Measurements from ENCODE around the gene BEND2. TPM values are rescaled to one million over a fixed set of nuclear protein-coding genes. Genes with fewer than 3 reads are reported as not detected.

BEND2 gene
- total and polyA plus RNA-seq, 10 of the 15 experiments (the other 5 are each of a cell fraction or from before 2014, with no cell fraction given) = not detected

DNA sequence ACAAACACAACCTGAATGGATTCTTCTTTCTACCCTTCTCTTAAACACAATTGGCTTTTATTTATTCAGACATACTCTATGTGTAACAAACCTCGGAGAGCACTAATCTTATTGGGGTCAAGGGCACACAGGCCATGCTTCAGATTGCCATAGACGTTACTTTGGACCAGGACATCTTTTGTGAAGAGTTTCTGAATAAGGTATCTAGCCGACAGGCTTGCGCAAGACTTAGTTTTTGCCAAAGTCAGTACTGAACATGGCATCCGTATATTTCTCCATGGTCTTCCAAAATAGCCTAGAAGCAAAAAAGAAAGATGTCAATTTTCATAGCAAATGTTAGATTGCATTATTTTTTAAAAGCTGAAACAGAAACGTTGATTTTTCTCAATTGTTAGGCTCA, 49.8 kb downstream of the BEND2 start:
- no peak overlapping the region for H3K9ac ChIP-seq (ENCODE audit: control insufficient read depth, insufficient read depth, low read length)
- H3K36me3 ChIP-seq (ENCODE audit: control insufficient read depth in 2 of 2, insufficient read depth in 2 of 2, low read length in 1 of 2) = no peaks in the 10 kb centered on the region
- no peak overlapping the region for H3K4me2 ChIP-seq (ENCODE audit: control insufficient read depth, insufficient read depth)
- H3K4me3 ChIP-seq = no peak overlapping the region
- H4K20me1 ChIP-seq (ENCODE audit: control insufficient read depth, insufficient read depth) = no peaks in the 10 kb centered on the region
- DNase-seq (ENCODE audit: low read depth, low spot score) (no peak), FAIRE-seq (no peak), ATAC-seq (no peak)
- ChIA-PET CTCF (interaction anchor here (1.1 kb wide), 1 partner anchor 10 kb away, joined by 3 read pairs; no protein-coding TSS in a partner anchor), POLR2A (no interaction called here), RAD21 (ENCODE audit: unreplicated experiment) (no interaction called here), SMC1A (ENCODE audit: uncharacterized antibody, unreplicated experiment) (no interaction called here)
- TF ChIP-seq HDGF (IDR thresholded peaks at IDR 0.05) = no peak
- no peak for TF ChIP-seq ZNF217 (IDR thresholded peaks at IDR 0.05)
- no peak for TF ChIP-seq RELA (IDR thresholded peaks at IDR 0.05; ENCODE audit: borderline replicate concordance, partially characterized antibody)
- TF ChIP-seq TBL1XR1 (IDR thresholded peaks at IDR 0.05; ENCODE audit: low read depth, low read length) = no peak
- TF ChIP-seq SMAD5 (IDR thresholded peaks at IDR 0.05; ENCODE audit: low read depth) = no peak
- TF ChIP-seq RB1 (IDR thresholded peaks at IDR 0.05; ENCODE audit: borderline replicate concordance) = no peak
- TF ChIP-seq EZH2 (IDR thresholded peaks at IDR 0.05; ENCODE audit: borderline replicate concordance, control insufficient read depth, low read depth, low read length) = no peak
- TF ChIP-seq ZSCAN29 (IDR thresholded peaks at IDR 0.05) = no peak
- no peak for TF ChIP-seq BACH1 (IDR thresholded peaks at IDR 0.05; ENCODE audit: borderline replicate concordance)
- TF ChIP-seq ATF7 (IDR thresholded peaks at IDR 0.05; ENCODE audit: low read depth) = no peak
- no peak for TF ChIP-seq HCFC1 (IDR thresholded peaks at IDR 0.05; ENCODE audit: low read length)
- no peak for TF ChIP-seq POU2F2 (IDR thresholded peaks at IDR 0.05; ENCODE audit: borderline replicate concordance, low read depth, low read length)
- TF ChIP-seq JUND (IDR thresholded peaks at IDR 0.05; ENCODE audit: low read depth, low read length) = no peak
- no peak for TF ChIP-seq MYB (IDR thresholded peaks at IDR 0.05; ENCODE audit: borderline replicate concordance, low read depth, low read length)
- TF ChIP-seq, protein P1, sequence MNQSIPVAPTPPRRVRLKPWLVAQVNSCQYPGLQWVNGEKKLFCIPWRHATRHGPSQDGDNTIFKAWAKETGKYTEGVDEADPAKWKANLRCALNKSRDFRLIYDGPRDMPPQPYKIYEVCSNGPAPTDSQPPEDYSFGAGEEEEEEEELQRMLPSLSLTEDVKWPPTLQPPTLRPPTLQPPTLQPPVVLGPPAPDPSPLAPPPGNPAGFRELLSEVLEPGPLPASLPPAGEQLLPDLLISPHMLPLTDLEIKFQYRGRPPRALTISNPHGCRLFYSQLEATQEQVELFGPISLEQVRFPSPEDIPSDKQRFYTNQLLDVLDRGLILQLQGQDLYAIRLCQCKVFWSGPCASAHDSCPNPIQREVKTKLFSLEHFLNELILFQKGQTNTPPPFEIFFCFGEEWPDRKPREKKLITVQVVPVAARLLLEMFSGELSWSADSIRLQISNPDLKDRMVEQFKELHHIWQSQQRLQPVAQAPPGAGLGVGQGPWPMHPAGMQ (IDR thresholded peaks at IDR 0.05; ENCODE audit: borderline replicate concordance) = no peak
- no peak for TF ChIP-seq MTA3 (IDR thresholded peaks at IDR 0.05; ENCODE audit: borderline replicate concordance, low read length)
- TF ChIP-seq FOXM1 (IDR thresholded peaks at IDR 0.05; ENCODE audit: low read depth, low read length) = no peak
- TF ChIP-seq, protein P2, sequence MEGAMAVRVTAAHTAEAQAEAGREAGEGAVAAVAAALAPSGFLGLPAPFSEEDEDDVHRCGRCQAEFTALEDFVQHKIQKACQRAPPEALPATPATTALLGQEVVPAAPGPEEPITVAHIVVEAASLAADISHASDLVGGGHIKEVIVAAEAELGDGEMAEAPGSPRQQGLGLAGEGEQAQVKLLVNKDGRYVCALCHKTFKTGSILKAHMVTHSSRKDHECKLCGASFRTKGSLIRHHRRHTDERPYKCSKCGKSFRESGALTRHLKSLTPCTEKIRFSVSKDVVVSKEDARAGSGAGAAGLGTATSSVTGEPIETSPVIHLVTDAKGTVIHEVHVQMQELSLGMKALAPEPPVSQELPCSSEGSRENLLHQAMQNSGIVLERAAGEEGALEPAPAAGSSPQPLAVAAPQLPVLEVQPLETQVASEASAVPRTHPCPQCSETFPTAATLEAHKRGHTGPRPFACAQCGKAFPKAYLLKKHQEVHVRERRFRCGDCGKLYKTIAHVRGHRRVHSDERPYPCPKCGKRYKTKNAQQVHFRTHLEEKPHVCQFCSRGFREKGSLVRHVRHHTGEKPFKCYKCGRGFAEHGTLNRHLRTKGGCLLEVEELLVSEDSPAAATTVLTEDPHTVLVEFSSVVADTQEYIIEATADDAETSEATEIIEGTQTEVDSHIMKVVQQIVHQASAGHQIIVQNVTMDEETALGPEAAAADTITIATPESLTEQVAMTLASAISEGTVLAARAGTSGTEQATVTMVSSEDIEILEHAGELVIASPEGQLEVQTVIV (IDR thresholded peaks at IDR 0.05; ENCODE audit: borderline replicate concordance, partially characterized antibody) = no peak
- no peak for TF ChIP-seq ASH2L (IDR thresholded peaks at IDR 0.05; ENCODE audit: borderline replicate concordance, low read depth)
- no peak overlapping the region for H3K27ac ChIP-seq (ENCODE audit: control insufficient read depth, insufficient read depth)
- intact Hi-C loops (cut with micrococcal nuclease; ENCODE audit: unreplicated experiment) (no loop called here), in situ Hi-C loops (cut with MboI) (no loop called here)
- BruUV-seq (replicated peaks) = no TSS peak
- H3K4me1 ChIP-seq (ENCODE audit: control insufficient read depth, insufficient read depth, low read length) = no peaks in the 10 kb centered on the region
- H3K27me3 ChIP-seq (replicated peaks in 1 of 2; ENCODE audit: control insufficient read depth in 2 of 2, insufficient read depth in 2 of 2, low read length in 1 of 2) = no peaks in the 10 kb centered on the region; a peak in 1 of 4 replicates
- 34% methylated on average over 6 of the region's 6 CpGs for WGBS (ENCODE audit: insufficient coverage, insufficient replicate concordance, low lambda C conversion rate, missing lambda C conversion rate)
- H3K79me2 ChIP-seq (ENCODE audit: control insufficient read depth, insufficient read depth, low read length) = no peaks in the 10 kb centered on the region
- H2AFZ ChIP-seq (ENCODE audit: control insufficient read depth, low read depth, low read length) = no peak overlapping the region
- H3K9me3 ChIP-seq (replicated peaks; ENCODE audit: control insufficient read depth, insufficient read depth, low read length) = no peaks in the 10 kb centered on the region

All from GM12878 (cell line).